Brain microvascular endothelial cell (primary cell): ENCODE results near the gene TPI1.
"Not testable (repeated sequence)": the region's sequence is repeated elsewhere in the genome, so short reads cannot be mapped to it uniquely, and the experiment has no call there.

ENCODE experiments used
- DNase-seq: peaks from one replicate; pipeline ENCODE4 v3.0.0-alpha.2; 2020
- H3K27ac ChIP-seq: fragments of 250-450 bp; sonication (Bioruptor Pico); 2 replicates; pipeline ENCODE4 v1.5.1; 2020; ENCODE audit warnings: mild to moderate bottlenecking, moderate library complexity
- H3K27me3 ChIP-seq: fragments of 250-450 bp; sonication (Bioruptor Pico); replicated peaks from 2 replicates; pipeline ENCODE4 v1.5.1; 2020; ENCODE audit warnings: mild to moderate bottlenecking
- H3K36me3 ChIP-seq: fragments of 250-450 bp; sonication (Bioruptor Pico); replicated peaks from 2 replicates; pipeline ENCODE4 v1.5.1; 2020; ENCODE audit warnings: mild to moderate bottlenecking
- H3K4me3 ChIP-seq: 2 replicates; pipeline ENCODE4 v1.5.1; 2011; ENCODE audit warnings: low read depth, mild to moderate bottlenecking, control low read depth, low read length, moderate library complexity
- in situ Hi-C: cut with HindIII; loops from 2 replicates; pipeline ENCODE4 v1.10.0; 2017; ENCODE audit warnings: low sequenced_read_pairs, low pct_ligation_motif_present
- TF ChIP-seq, protein P1 (sequence below): IDR thresholded peaks from 2 replicates; pipeline ENCODE4 v1.5.1; 2011; ENCODE audit warnings: low read depth, mild to moderate bottlenecking, moderate library complexity, low read length, control low read depth, inconsistent platforms; ENCODE audit errors: missing control alignments

The TPI1 gene

DNA sequence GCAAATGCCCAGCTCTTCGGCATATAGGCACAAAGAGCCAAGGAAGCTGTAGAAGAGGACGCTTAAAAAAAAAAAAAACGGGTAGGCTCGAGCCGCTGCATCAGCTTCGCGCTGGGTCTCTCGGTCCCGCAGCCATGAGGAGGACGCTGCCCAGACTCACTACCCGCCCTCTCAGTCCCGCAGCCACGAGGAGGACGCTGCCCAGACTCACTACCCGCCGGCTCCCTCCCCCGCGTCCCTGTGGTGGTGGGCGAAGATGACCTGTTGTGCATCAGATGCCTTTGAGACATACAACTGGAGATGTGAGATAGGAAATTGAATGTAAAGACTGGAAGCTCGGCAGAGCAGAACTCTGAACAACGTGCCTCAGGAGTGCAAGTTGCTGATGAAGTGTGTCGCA, 17.2 kb downstream of the TPI1 start:
- no peak for DNase-seq
- Histone ChIP-seq H3K27me3 (no peaks in the 10 kb centered on the region), H3K4me3 (no peak overlapping the region), H3K36me3 (peaks cover 2% of the 10 kb centered on the region), H3K27ac (no peak overlapping the region)
- in situ Hi-C loops, result no loop called here
- TF ChIP-seq, protein P1, sequence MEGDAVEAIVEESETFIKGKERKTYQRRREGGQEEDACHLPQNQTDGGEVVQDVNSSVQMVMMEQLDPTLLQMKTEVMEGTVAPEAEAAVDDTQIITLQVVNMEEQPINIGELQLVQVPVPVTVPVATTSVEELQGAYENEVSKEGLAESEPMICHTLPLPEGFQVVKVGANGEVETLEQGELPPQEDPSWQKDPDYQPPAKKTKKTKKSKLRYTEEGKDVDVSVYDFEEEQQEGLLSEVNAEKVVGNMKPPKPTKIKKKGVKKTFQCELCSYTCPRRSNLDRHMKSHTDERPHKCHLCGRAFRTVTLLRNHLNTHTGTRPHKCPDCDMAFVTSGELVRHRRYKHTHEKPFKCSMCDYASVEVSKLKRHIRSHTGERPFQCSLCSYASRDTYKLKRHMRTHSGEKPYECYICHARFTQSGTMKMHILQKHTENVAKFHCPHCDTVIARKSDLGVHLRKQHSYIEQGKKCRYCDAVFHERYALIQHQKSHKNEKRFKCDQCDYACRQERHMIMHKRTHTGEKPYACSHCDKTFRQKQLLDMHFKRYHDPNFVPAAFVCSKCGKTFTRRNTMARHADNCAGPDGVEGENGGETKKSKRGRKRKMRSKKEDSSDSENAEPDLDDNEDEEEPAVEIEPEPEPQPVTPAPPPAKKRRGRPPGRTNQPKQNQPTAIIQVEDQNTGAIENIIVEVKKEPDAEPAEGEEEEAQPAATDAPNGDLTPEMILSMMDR, result no peak

DNA sequence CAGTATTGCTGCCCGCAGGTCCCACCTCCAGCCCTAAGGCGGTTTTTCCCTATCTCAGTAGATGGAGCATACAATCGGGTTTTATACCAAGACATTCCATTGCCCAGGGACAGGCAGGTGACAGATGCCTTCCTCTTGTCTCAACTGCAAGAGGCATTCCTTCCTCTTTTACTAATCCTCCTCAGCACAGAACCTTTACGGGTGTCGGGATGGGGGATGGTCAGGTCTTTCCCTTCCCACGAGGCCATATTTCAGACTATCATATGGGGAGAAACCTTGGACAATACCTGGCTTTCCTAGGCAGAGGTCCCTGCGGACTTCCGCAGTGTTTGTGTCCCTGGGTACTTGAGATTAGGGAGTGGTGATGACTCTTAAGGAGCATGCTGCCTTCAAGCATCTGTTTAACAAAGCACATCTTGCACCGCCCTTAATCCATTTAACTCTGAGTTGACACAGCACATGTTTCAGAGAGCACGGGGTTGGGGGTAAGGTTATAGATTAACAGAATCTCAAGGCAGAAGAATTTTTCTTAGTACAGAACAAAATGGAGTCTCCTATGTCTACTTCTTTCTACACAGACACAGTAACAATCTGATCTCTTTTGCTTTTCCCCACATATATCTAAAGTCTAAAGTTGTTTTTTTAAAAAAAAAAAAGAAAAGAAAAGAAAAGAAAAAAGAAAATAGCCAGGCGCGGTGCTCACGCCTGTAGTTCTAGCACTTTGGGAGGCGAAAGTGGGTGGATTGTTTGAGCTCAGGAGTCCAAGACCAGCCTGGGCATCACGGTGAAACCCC, 19.1 kb downstream of the TPI1 start:
- H3K36me3 ChIP-seq, DNase-seq, H3K27ac ChIP-seq, H3K4me3 ChIP-seq, H3K27me3 ChIP-seq, in situ Hi-C loops: not testable (repeated sequence)

DNA sequence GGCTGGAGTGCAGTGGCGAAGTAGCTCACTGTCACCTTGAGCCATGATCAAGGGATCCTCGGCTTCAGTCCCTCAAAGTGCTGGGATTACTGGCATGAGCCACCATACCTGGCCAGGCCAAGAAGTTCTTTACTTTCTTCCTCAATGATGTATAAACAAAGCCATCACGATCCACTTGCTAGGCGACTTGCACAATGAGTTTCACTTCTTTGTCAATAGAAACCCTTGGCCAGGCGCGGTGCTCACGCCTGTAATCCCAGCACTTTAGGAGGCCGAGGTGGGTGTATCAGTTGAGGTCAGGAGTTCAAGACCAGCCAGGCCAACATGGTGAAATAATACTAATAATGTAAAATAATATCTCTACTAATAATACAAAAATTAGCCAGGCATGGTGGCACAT, 20.1 kb downstream of the TPI1 start:
- H3K36me3 ChIP-seq, result peaks cover 2% of the 10 kb centered on the region
- no peak for DNase-seq
- in situ Hi-C loops, result no loop called here
- no peak overlapping the region for H3K4me3 ChIP-seq
- TF ChIP-seq, protein P1, result no peak
- H3K27ac ChIP-seq, result no peak overlapping the region
- H3K27me3 ChIP-seq, result no peaks in the 10 kb centered on the region

DNA sequence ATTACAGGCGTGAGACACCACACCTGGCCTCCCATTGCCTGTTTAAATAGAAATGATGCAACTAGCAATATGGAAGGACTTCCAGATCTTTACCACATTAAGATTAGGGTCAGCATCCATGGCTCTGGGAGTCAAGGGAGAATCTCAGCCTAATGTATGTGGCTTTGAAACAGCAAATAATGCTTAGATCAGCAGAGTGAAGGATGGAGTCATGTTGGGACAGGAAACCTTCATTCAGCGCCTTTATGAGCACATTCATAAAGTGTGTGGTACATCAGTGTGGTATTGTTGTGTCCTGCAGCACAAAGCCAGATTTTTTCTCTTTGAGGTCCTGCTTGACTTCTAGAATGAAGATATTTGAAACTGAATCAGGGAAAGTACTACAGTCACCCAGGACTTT, 21.0 kb downstream of the TPI1 start:
- in situ Hi-C loops, result no loop called here
- Histone ChIP-seq H3K36me3 (peaks cover 2% of the 10 kb centered on the region), H3K27me3 (no peaks in the 10 kb centered on the region), H3K27ac (no peak overlapping the region), H3K4me3 (no peak overlapping the region)
- DNase-seq, result no peak
- TF ChIP-seq, protein P1, result no peak

- DNase-seq, H3K36me3 ChIP-seq, H3K27me3 ChIP-seq, H3K4me3 ChIP-seq, H3K27ac ChIP-seq, in situ Hi-C loops: not testable (repeated sequence)
Measured at GRCh38 chr12:6888794-6889193, 21.5 kb downstream of the TPI1 start.

- H3K36me3 ChIP-seq, in situ Hi-C loops, DNase-seq, H3K4me3 ChIP-seq, H3K27me3 ChIP-seq: not testable (repeated sequence)
- H3K27ac ChIP-seq, result peak overlapping the region; percentile 82
Measured at GRCh38 chr12:6889775-6890573, 22.6 kb downstream of the TPI1 start.

- no peaks in the 10 kb centered on the region for H3K36me3 ChIP-seq
- DNase-seq, result peak; percentile 93
- in situ Hi-C loops, result no loop called here
- peak overlapping the region; percentile 82 for H3K27ac ChIP-seq
- TF ChIP-seq, protein P1, result peak; percentile 61
- peak overlapping the region; percentile 56 for H3K4me3 ChIP-seq
- H3K27me3 ChIP-seq, result no peaks in the 10 kb centered on the region
Measured at GRCh38 chr12:6890789-6891645, 23.7 kb downstream of the TPI1 start.
